Neural crest cell (in vitro differentiated cells): ENCODE data around the gene ZNF503. TPM values are rescaled to one million over a fixed set of nuclear protein-coding genes. Genes with fewer than 3 reads are reported as not detected.

Source experiments
- DNase-seq: peaks from one replicate; pipeline ENCODE4 v3.0.0; 2021; ENCODE audit warnings: low read depth, mixed read lengths, low spot score
- H3K27ac Mint-ChIP-seq: one replicate; pipeline ENCODE4 v1.8.0; 2021; ENCODE audit warnings: mild to moderate bottlenecking, mixed read lengths; ENCODE audit not compliant: unreplicated experiment
- H3K27me3 Mint-ChIP-seq: 2 replicates; pipeline ENCODE4 v1.8.0; 2021; ENCODE audit warnings: low read depth, mild to moderate bottlenecking, mixed read lengths
- H3K36me3 Mint-ChIP-seq: 2 replicates; pipeline ENCODE4 v1.8.0; 2021; ENCODE audit warnings: low read depth, mild to moderate bottlenecking, mixed read lengths
- H3K4me1 Mint-ChIP-seq: 2 replicates; pipeline ENCODE4 v1.8.0; 2021; ENCODE audit warnings: mixed read lengths
- H3K4me3 Mint-ChIP-seq: one replicate; pipeline ENCODE4 v1.8.0; 2021; ENCODE audit warnings: mild to moderate bottlenecking, mixed read lengths
- H3K9me3 Mint-ChIP-seq: 2 replicates; pipeline ENCODE4 v1.8.0; 2021; ENCODE audit warnings: mixed read lengths
- total RNA-seq: library from RNA; stranded (reverse); gene quantifications from 2 replicates; pipeline ENCODE4 v1.2.1, GENCODE V29; 2021
- TF ChIP-seq, protein P1 (sequence below): fragments of 200-600 bp; sonication (generic); conservative IDR thresholded peaks from 2 replicates; pipeline ENCODE4 v1.5.0; 2021; ENCODE audit warnings: antibody characterized with exemption, mild to moderate bottlenecking

ZNF503 gene
- total RNA-seq, 1 donor from 2014 or later, result 15.9 TPM

GRCh38 chr10:75394221-75394620 lies 7.3 kb downstream of the ZNF503 start:
- H3K36me3 Mint-ChIP-seq, result peaks cover 12% of the 10 kb centered on the region
- H3K27me3 Mint-ChIP-seq, result peaks cover 75% of the 10 kb centered on the region
- H3K9me3 Mint-ChIP-seq, result no peaks in the 10 kb centered on the region
- no peak overlapping the region for H3K27ac Mint-ChIP-seq
- DNase-seq, result no peak
- TF ChIP-seq, protein P1, sequence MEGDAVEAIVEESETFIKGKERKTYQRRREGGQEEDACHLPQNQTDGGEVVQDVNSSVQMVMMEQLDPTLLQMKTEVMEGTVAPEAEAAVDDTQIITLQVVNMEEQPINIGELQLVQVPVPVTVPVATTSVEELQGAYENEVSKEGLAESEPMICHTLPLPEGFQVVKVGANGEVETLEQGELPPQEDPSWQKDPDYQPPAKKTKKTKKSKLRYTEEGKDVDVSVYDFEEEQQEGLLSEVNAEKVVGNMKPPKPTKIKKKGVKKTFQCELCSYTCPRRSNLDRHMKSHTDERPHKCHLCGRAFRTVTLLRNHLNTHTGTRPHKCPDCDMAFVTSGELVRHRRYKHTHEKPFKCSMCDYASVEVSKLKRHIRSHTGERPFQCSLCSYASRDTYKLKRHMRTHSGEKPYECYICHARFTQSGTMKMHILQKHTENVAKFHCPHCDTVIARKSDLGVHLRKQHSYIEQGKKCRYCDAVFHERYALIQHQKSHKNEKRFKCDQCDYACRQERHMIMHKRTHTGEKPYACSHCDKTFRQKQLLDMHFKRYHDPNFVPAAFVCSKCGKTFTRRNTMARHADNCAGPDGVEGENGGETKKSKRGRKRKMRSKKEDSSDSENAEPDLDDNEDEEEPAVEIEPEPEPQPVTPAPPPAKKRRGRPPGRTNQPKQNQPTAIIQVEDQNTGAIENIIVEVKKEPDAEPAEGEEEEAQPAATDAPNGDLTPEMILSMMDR, result no peak
- peaks cover 22% of the 10 kb centered on the region for H3K4me1 Mint-ChIP-seq
- H3K4me3 Mint-ChIP-seq, result peak overlapping the region; percentile 80

DNA sequence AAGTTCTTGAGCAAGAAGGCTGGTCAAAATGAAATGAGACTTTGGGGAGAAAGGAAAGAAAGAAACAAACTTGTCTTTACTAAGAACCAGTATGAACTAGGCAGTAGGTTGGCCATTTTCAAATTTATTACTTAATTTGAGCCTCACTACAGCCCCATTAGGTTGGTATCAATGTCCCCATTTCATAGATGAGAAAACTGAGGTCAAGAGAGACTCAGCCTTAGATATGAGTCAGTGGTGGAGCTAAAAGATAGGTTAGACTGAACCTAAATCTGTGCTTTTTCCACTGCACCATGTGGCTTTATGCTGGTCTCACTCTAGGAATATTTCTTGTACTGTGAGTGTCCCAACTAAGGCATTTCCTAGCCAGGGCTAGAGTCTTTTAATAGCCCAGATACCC lies 8.8 kb downstream of the ZNF503 start:
- TF ChIP-seq, protein P1, result no peak
- DNase-seq, result no peak
- H3K27me3 Mint-ChIP-seq, result peaks cover 63% of the 10 kb centered on the region
- no peak overlapping the region for H3K27ac Mint-ChIP-seq
- H3K4me1 Mint-ChIP-seq, result peaks cover 14% of the 10 kb centered on the region
- peak overlapping the region; percentile 80 for H3K4me3 Mint-ChIP-seq
- H3K9me3 Mint-ChIP-seq, result no peaks in the 10 kb centered on the region
- H3K36me3 Mint-ChIP-seq, result peaks cover 7% of the 10 kb centered on the region

- Mint-ChIP-seq H3K27ac (no peak overlapping the region), H3K27me3 (peaks cover 61% of the 10 kb centered on the region), H3K4me1 (peaks cover 9% of the 10 kb centered on the region), H3K36me3 (peaks cover 4% of the 10 kb centered on the region), H3K4me3 (no peak overlapping the region), H3K9me3 (no peaks in the 10 kb centered on the region)
- TF ChIP-seq, protein P1, result no peak
- no peak for DNase-seq
Measured at GRCh38 chr10:75392271-75392670, 9.3 kb downstream of the ZNF503 start.

DNA sequence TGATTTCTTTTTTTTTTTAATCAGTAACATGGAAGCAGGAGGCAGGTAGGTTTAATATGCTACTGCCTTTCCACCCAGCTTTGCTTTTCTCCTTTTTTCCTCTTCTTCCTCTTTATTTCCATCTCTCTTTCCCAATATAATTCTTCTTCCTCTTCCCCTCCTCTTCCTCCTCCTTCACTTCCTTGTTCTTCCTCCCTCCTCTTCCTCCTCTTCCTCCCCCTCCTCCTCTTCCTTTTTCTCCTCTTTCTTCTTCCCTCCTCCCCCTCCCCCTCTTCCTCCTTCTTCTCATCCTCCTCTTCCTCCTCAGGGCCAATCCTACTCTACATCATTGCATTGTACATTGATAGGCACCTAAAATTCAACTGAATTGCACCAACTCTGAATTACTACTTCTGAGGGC lies 11.4 kb downstream of the ZNF503 start:
- TF ChIP-seq, protein P1, result no peak
- H3K36me3 Mint-ChIP-seq, result peaks cover 4% of the 10 kb centered on the region
- H3K4me1 Mint-ChIP-seq, result peaks cover 9% of the 10 kb centered on the region
- H3K27ac Mint-ChIP-seq, result no peak overlapping the region
- H3K27me3 Mint-ChIP-seq, result peaks cover 46% of the 10 kb centered on the region
- DNase-seq, result no peak
- H3K4me3 Mint-ChIP-seq, result no peak overlapping the region
- peaks cover 4% of the 10 kb centered on the region for H3K9me3 Mint-ChIP-seq

DNA sequence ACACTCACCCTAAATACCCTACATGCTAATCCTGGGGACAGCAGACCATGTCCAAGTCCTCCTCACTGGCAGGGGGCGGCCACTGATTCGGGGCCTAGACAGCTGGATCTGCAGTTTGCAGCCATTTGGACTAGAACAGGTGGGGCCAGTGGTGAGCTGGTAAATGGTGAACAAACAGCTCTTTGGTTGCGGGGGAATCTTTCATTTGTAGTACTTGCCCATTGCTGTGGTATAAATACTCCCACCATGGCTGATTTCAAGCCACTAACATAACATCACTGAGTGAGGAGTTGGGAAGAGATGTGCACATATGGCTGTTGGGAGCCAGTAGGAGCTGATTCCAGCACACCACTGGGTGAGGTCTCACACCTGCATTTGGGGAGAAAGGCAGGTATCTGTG lies 13.5 kb downstream of the ZNF503 start:
- peaks cover 26% of the 10 kb centered on the region for H3K27me3 Mint-ChIP-seq
- no peak overlapping the region for H3K4me3 Mint-ChIP-seq
- no peak overlapping the region for H3K27ac Mint-ChIP-seq
- TF ChIP-seq, protein P1, result no peak
- H3K36me3 Mint-ChIP-seq, result peaks cover under 1% of the 10 kb centered on the region
- no peak for DNase-seq
- peaks cover 4% of the 10 kb centered on the region for H3K9me3 Mint-ChIP-seq
- no peaks in the 10 kb centered on the region for H3K4me1 Mint-ChIP-seq

DNA sequence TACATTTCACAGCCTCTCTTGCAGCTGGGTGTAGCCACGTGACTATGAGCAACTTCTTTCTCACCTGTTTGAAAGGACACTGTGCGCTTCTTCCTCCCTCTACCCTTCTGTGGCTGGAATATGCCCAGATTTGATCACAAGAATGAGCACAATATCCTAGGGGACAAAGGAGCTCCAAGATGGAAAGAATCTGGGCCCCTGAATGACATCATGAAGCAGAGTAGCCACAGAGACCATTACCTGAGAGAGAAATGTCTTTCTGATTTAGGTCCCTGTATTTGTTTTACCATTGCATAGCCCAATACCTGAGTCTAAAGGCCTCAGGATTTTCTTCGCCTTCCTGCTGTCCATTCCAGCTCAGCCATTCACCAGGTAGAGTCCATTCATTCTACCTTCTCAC lies 15.4 kb downstream of the ZNF503 start:
- H3K4me3 Mint-ChIP-seq, result no peak overlapping the region
- TF ChIP-seq, protein P1, result no peak
- no peak overlapping the region for H3K27ac Mint-ChIP-seq
- H3K9me3 Mint-ChIP-seq, result peaks cover 4% of the 10 kb centered on the region
- peaks cover 11% of the 10 kb centered on the region for H3K27me3 Mint-ChIP-seq
- DNase-seq, result no peak
- H3K36me3 Mint-ChIP-seq, result no peaks in the 10 kb centered on the region
- H3K4me1 Mint-ChIP-seq, result no peaks in the 10 kb centered on the region
